Forelimb muscle (tissue), 1 donor: ENCODE results near the gene CACNA1G. TPM values are rescaled to one million over a fixed set of nuclear protein-coding genes. Genes with fewer than 3 reads are reported as not detected.

Source experiments
- DNase-seq: peaks from one replicate; pipeline ENCODE4 v3.0.0-alpha.2; 2013; ENCODE audit warnings: low read depth
- polyA plus RNA-seq: library from polyadenylated mRNA; unstranded; fragments of 120-200 nt; gene quantifications from one replicate; pipeline ENCODE4 v1.2.1, GENCODE V29; 2013; ENCODE audit not compliant: insufficient read length

The CACNA1G gene
- polyA plus RNA-seq, 1 donor: 6.6 TPM

- no peak for DNase-seq
These were observed 6.4 kb downstream of the CACNA1G start for GRCh38 chr17:50566886-50567285.

GRCh38 chr17:50568659-50569058 lies 8.1 kb downstream of the CACNA1G start:
- DNase-seq: no peak

GRCh38 chr17:50569592-50569991 lies 9.1 kb downstream of the CACNA1G start:
- DNase-seq: no peak

- no peak for DNase-seq
These were observed 9.5 kb downstream of the CACNA1G start for GRCh38 chr17:50570032-50570431.

GRCh38 chr17:50570528-50570927 lies 10.0 kb downstream of the CACNA1G start:
- no peak for DNase-seq

- no peak for DNase-seq
These were observed 11.2 kb downstream of the CACNA1G start for GRCh38 chr17:50571681-50572080.

- DNase-seq: no peak
These were observed 12.0 kb downstream of the CACNA1G start for GRCh38 chr17:50572541-50572940.

GRCh38 chr17:50573866-50574611 lies 13.5 kb downstream of the CACNA1G start:
- no peak for DNase-seq

GRCh38 chr17:50575581-50576210 lies 15.2 kb downstream of the CACNA1G start:
- no peak for DNase-seq

- DNase-seq: no peak
These were observed 16.3 kb downstream of the CACNA1G start for GRCh38 chr17:50576864-50577263.

- no peak for DNase-seq
These were observed 17.0 kb downstream of the CACNA1G start for GRCh38 chr17:50577451-50577954.

GRCh38 chr17:50578173-50578572 lies 17.7 kb downstream of the CACNA1G start:
- no peak for DNase-seq

- DNase-seq: no peak
These were observed 18.9 kb downstream of the CACNA1G start for GRCh38 chr17:50579399-50579798.

- no peak for DNase-seq
These were observed 20.1 kb downstream of the CACNA1G start for GRCh38 chr17:50580646-50581045.

- no peak for DNase-seq
These were observed 20.8 kb downstream of the CACNA1G start for GRCh38 chr17:50581316-50581715.

GRCh38 chr17:50582741-50583140 lies 22.2 kb downstream of the CACNA1G start:
- no peak for DNase-seq

- DNase-seq: no peak
These were observed 23.1 kb downstream of the CACNA1G start for GRCh38 chr17:50583641-50584040.

GRCh38 chr17:50584116-50584515 lies 23.6 kb downstream of the CACNA1G start:
- DNase-seq: no peak

GRCh38 chr17:50584749-50585148 lies 24.2 kb downstream of the CACNA1G start:
- no peak for DNase-seq

GRCh38 chr17:50585346-50585745 lies 24.8 kb downstream of the CACNA1G start:
- DNase-seq: no peak

- DNase-seq: no peak
These were observed 25.4 kb downstream of the CACNA1G start for GRCh38 chr17:50585891-50586290.

- DNase-seq: no peak
These were observed 26.1 kb downstream of the CACNA1G start for GRCh38 chr17:50586421-50587247.
